ENCODE data around the gene NDUFA12. TPM values are rescaled to one million over a fixed set of nuclear protein-coding genes. Genes with fewer than 3 reads are reported as not detected.
A peak's percentile ranks its signal among the peaks of the same experiment; 100 is the strongest.
"Not testable (repeated sequence)": the region's sequence is repeated elsewhere in the genome, so short reads cannot be mapped to it uniquely, and the experiment has no call there.

The NDUFA12 gene
- total RNA-seq, 2 donors from 2014 or later = 57.2 to 108 TPM

DNA sequence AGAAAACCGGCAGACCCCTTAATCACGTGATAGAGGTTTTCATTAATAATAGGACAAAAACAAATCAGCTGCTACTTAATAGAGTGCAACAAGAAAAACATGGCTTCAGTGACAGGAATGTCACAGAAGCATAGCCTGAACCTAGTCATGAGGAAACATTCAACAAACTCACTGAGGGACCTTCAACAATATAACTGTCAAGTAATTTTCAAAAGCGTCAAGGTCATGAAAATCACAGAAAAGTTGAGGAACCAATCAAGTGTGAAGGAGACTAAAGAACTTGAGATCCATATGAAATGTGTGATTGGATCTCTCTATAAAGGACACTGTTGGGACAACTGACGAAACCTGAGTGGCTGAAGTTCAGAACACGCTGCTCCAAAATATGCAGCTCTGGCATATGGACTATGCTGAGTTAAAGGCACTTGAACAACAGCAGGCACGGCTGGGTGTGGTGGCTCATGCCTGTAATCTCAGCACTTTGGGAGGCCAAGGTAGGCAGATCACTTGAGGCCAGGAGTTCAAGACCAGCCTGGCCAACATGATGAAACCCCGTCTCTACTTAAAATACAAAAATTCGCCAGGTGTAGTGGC lies 16.3 kb downstream of the NDUFA12 start:
- DNase-seq (ENCODE audit: low spot score) = no peak
- Histone ChIP-seq H3K36me3 (no peaks in the 10 kb centered on the region), H3K4me1 (replicated peaks) (no peaks in the 10 kb centered on the region), H3K4me3 (no peak overlapping the region), H3K27ac (no peak overlapping the region), H3K27me3 (replicated peaks; ENCODE audit: insufficient read depth) (no peaks in the 10 kb centered on the region), H3K9me3 (no peaks in the 10 kb centered on the region)
- TF ChIP-seq, protein P1, sequence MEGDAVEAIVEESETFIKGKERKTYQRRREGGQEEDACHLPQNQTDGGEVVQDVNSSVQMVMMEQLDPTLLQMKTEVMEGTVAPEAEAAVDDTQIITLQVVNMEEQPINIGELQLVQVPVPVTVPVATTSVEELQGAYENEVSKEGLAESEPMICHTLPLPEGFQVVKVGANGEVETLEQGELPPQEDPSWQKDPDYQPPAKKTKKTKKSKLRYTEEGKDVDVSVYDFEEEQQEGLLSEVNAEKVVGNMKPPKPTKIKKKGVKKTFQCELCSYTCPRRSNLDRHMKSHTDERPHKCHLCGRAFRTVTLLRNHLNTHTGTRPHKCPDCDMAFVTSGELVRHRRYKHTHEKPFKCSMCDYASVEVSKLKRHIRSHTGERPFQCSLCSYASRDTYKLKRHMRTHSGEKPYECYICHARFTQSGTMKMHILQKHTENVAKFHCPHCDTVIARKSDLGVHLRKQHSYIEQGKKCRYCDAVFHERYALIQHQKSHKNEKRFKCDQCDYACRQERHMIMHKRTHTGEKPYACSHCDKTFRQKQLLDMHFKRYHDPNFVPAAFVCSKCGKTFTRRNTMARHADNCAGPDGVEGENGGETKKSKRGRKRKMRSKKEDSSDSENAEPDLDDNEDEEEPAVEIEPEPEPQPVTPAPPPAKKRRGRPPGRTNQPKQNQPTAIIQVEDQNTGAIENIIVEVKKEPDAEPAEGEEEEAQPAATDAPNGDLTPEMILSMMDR (IDR thresholded peaks at IDR 0.05) = no peak
- TF ChIP-seq POLR2AphosphoS5 (IDR thresholded peaks at IDR 0.05) (no peak), POLR2A (IDR thresholded peaks at IDR 0.05) (no peak)
- intact Hi-C loops (cut with DNase I) = no loop called here
- WGBS = 91% methylated on average over 8 of the region's 8 CpGs

DNA sequence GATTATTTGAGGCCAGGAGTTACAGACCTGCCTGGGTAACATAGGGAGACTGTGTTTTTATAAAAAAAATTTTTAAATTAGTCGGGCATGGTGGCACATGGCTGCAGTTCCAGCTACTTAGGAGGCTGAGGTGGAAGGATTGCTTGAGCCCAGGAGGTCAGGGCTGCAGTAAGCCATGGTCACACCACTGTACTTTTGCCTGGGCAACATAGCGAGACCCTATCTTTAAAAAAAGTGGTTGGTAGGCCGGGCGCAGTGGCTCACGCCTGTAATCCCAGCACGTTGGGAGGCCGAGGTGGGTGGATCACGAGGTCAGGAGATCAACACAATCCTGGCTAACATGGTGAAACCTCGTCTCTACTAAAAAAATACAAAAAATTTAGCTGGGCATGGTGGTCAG lies 18.4 kb downstream of the NDUFA12 start:
- H3K36me3 ChIP-seq; H3K27me3 ChIP-seq (replicated peaks; ENCODE audit: insufficient read depth); H3K4me3 ChIP-seq; DNase-seq (ENCODE audit: low spot score); H3K9me3 ChIP-seq; intact Hi-C loops (cut with DNase I); H3K27ac ChIP-seq; H3K4me1 ChIP-seq (replicated peaks): not testable (repeated sequence)
- 82% methylated on average over 9 of the region's 9 CpGs for WGBS

DNA sequence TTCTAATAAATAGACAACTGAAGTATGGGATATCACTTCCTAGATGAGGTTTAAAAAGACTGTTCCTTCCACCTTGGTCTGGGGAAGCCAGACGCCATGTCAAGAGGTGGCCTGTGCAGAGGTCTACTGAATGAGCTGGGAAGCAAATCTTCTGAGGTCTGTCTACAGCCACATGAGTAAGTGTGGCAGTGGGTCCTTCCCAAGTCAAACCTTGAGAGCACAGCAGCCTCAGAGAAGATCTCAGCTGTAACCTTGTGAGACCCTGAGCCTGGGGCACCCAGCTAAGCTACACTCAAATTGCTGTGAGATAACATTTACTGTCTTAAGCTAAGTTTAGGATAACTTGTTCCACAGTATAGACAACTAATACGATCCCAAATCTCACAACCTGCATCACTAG lies 20.2 kb downstream of the NDUFA12 start:
- Histone ChIP-seq H3K9me3 (no peaks in the 10 kb centered on the region), H3K36me3 (no peaks in the 10 kb centered on the region), H3K27ac (no peak overlapping the region), H3K4me3 (no peak overlapping the region), H3K4me1 (replicated peaks) (no peaks in the 10 kb centered on the region), H3K27me3 (replicated peaks; ENCODE audit: insufficient read depth) (no peaks in the 10 kb centered on the region)
- WGBS = 94% methylated on average over 2 of the region's 2 CpGs
- no peak for DNase-seq (ENCODE audit: low spot score)
- intact Hi-C loops (cut with DNase I) = no loop called here
- TF ChIP-seq POLR2AphosphoS5 (IDR thresholded peaks at IDR 0.05) (no peak), POLR2A (IDR thresholded peaks at IDR 0.05) (no peak)
- TF ChIP-seq, protein P1 (IDR thresholded peaks at IDR 0.05) = no peak

DNA sequence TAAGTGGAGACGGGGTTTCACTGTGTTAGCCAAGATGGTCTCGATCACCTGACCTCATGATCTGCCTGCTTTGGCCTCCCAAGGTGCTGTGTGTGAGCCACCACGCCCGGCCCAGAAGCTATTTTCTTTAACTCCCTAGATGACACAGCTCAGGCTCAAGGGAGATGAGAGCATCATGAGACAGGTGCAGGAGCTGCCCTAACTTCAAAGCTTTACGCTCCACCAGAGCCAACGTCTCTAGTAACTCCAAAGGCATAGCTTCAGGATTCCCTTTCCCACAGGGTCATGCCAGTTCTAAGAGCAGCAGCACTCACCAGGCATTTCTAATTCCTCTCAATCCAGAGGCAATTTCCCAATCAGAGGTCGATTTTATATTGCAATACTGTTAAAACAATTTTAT lies 21.0 kb downstream of the NDUFA12 start:
- Histone ChIP-seq H3K27me3 (replicated peaks; ENCODE audit: insufficient read depth) (no peaks in the 10 kb centered on the region), H3K36me3 (no peaks in the 10 kb centered on the region), H3K4me1 (replicated peaks) (no peaks in the 10 kb centered on the region), H3K4me3 (no peak overlapping the region), H3K9me3 (no peaks in the 10 kb centered on the region), H3K27ac (no peak overlapping the region)
- WGBS = 79% methylated on average over 7 of the region's 7 CpGs
- DNase-seq (ENCODE audit: low spot score) = no peak
- intact Hi-C loops (cut with DNase I) = no loop called here
- TF ChIP-seq, protein P1 (IDR thresholded peaks at IDR 0.05) = no peak
- TF ChIP-seq POLR2A (IDR thresholded peaks at IDR 0.05) (no peak), POLR2AphosphoS5 (IDR thresholded peaks at IDR 0.05) (no peak)

DNA sequence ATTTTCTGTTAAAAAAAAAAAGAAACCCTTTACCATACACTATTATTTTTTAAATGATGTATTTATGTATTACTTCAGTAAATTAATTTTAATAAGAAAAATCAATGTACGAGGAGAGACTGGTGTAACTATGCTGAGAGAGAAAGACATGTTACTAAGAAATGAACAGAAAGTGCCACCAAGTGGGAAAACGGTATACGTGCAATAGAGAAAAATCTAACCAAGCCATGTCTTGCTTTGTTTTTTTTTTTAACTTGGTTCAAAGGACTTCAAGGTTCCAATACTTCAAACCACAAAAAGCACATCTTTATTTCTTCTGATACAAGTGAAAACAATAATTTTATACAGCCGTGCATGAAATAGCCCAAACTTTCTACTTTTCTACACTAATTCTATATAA lies 22.9 kb downstream of the NDUFA12 start:
- Histone ChIP-seq H3K27ac (no peak overlapping the region), H3K4me3 (no peak overlapping the region), H3K4me1 (replicated peaks) (no peaks in the 10 kb centered on the region), H3K27me3 (replicated peaks; ENCODE audit: insufficient read depth) (no peaks in the 10 kb centered on the region), H3K36me3 (no peaks in the 10 kb centered on the region), H3K9me3 (no peaks in the 10 kb centered on the region)
- 24% methylated on average over 4 of the region's 4 CpGs for WGBS
- no peak for TF ChIP-seq POLR2A (IDR thresholded peaks at IDR 0.05)
- TF ChIP-seq POLR2AphosphoS5 (IDR thresholded peaks at IDR 0.05) = no peak
- TF ChIP-seq, protein P1 (IDR thresholded peaks at IDR 0.05) = peak in 3 of 4 experiments; percentile 33 to 49 (median 36)
- intact Hi-C loops (cut with DNase I) = loop anchor here (2.0 kb wide), 1 partner anchor 434 kb away; no protein-coding TSS in a partner anchor
- DNase-seq (ENCODE audit: low spot score) = no peak
